ENCODE results near the gene RORC.

RORC gene

DNA sequence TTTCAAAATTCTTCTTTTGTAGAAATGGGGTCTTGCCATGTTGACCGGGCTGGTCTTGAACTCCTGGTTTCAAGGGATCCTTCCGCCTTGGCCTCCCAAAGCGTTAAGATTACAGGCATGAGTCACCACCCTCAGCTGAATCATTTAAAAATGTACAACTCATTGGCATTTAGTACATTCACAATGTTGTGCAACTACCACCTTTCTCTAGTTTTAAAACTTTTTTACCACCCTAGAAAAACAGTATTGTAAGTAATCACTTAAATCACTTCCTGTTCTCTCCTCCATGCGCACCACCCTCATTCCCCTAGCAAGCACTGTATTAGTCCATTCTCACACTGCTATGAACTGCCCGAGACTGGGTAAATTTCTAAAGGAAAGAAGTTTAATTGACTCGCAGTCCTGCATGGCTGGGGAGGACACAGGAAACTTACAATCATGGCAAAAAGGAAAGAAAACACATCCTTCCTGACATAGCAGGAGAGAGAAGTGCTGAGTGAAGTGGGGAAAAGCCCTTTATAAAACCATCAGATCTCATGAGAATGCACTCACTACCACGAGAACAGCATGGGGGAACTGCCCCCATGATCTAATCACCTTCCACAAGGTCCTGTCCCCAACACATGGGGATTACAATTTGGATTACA lies 36.3 kb upstream of the RORC start:
- TF ChIP-seq TAF1 (IDR thresholded peaks at IDR 0.05; ENCODE audit: borderline replicate concordance, insufficient read depth, low read length) (no peak), POLR2AphosphoS5 (IDR thresholded peaks at IDR 0.05; ENCODE audit: low read depth, low read length) (no peak), FOXP2 (optimal IDR thresholded peaks at IDR 0.05; ENCODE audit: borderline replicate concordance, extremely low read depth, extremely low read length, insufficient read depth) (no peak), SIN3A (IDR thresholded peaks at IDR 0.05; ENCODE audit: borderline replicate concordance, insufficient read depth, low read length) (no peak)
- TF ChIP-seq, protein P1, sequence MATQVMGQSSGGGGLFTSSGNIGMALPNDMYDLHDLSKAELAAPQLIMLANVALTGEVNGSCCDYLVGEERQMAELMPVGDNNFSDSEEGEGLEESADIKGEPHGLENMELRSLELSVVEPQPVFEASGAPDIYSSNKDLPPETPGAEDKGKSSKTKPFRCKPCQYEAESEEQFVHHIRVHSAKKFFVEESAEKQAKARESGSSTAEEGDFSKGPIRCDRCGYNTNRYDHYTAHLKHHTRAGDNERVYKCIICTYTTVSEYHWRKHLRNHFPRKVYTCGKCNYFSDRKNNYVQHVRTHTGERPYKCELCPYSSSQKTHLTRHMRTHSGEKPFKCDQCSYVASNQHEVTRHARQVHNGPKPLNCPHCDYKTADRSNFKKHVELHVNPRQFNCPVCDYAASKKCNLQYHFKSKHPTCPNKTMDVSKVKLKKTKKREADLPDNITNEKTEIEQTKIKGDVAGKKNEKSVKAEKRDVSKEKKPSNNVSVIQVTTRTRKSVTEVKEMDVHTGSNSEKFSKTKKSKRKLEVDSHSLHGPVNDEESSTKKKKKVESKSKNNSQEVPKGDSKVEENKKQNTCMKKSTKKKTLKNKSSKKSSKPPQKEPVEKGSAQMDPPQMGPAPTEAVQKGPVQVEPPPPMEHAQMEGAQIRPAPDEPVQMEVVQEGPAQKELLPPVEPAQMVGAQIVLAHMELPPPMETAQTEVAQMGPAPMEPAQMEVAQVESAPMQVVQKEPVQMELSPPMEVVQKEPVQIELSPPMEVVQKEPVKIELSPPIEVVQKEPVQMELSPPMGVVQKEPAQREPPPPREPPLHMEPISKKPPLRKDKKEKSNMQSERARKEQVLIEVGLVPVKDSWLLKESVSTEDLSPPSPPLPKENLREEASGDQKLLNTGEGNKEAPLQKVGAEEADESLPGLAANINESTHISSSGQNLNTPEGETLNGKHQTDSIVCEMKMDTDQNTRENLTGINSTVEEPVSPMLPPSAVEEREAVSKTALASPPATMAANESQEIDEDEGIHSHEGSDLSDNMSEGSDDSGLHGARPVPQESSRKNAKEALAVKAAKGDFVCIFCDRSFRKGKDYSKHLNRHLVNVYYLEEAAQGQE (IDR thresholded peaks at IDR 0.05; ENCODE audit: insufficient read depth in 1 of 2, low read depth in 2 of 2, low read length in 2 of 2), result no peak

DNA sequence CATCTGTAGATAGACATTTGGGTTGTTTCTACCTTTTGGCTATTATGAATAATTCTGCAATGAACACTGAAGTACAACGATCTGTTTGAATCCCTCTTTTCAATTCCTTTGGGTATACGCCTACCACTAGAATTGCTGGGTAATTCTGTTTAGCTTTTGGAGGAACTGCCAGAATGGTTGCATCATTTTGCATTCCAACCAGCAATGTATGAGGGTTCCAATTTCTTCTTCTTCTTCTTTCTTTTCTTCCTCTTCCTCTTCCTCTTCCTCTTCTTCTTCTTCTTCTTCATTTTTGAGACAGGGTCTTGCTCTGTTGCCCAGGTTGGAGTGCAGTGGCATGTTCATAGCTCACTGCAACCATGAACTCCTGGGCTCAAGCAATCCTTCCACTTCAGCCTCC lies 35.7 kb upstream of the RORC start:
- TF ChIP-seq POLR2AphosphoS5 (IDR thresholded peaks at IDR 0.05; ENCODE audit: low read depth, low read length) (no peak), SIN3A (IDR thresholded peaks at IDR 0.05; ENCODE audit: borderline replicate concordance, insufficient read depth, low read length) (no peak), TAF1 (IDR thresholded peaks at IDR 0.05; ENCODE audit: borderline replicate concordance, insufficient read depth, low read length) (no peak), FOXP2 (optimal IDR thresholded peaks at IDR 0.05; ENCODE audit: borderline replicate concordance, extremely low read depth, extremely low read length, insufficient read depth) (no peak)
- TF ChIP-seq, protein P1 (IDR thresholded peaks at IDR 0.05; ENCODE audit: insufficient read depth in 1 of 2, low read depth in 2 of 2, low read length in 2 of 2), result no peak

DNA sequence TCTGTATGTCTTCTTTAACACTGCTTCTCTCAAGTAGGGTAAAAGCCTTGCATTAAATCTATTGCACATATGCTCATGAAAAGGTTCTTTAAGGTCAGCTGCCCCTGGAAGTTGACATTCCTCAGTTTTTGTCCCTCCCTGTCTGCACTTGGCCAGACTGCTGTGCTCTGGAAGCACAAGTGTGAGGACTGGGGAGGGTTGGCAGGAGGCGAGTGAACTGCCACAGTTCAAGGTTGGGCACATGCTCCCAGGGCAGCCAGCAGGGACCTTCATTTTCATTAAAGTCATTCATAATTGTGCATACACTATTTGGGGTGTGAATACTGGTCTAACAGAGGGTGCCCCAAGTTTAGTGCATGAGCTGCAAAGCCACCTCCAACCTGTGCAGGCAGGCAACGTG lies 32.8 kb upstream of the RORC start:
- TF ChIP-seq SIN3A (IDR thresholded peaks at IDR 0.05; ENCODE audit: borderline replicate concordance, insufficient read depth, low read length), result no peak
- no peak for TF ChIP-seq TAF1 (IDR thresholded peaks at IDR 0.05; ENCODE audit: borderline replicate concordance, insufficient read depth, low read length)
- TF ChIP-seq FOXP2 (optimal IDR thresholded peaks at IDR 0.05; ENCODE audit: borderline replicate concordance, extremely low read depth, extremely low read length, insufficient read depth), result no peak
- TF ChIP-seq POLR2AphosphoS5 (IDR thresholded peaks at IDR 0.05; ENCODE audit: low read depth, low read length), result no peak
- TF ChIP-seq, protein P1 (IDR thresholded peaks at IDR 0.05; ENCODE audit: insufficient read depth in 1 of 2, low read depth in 2 of 2, low read length in 2 of 2), result no peak

DNA sequence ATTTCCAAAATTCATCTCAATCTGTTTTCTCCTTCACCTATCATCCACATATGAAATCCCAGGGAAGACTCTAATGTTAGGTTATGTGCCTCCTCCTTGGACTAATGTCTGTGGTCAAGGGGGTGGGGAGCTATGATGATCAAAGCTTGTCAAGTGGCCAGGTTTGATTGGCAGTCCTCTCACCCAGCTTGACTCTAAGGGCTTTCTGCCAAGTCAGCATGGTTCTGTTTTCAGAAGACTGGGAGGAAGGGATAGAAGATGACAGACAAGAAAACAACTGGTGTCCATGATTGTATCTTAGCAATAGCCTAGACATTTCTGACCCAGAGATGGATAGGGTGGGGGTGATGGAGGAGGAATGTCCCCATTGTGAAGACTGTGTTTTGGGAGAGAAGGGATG lies 31.0 kb upstream of the RORC start:
- TF ChIP-seq FOXP2 (optimal IDR thresholded peaks at IDR 0.05; ENCODE audit: borderline replicate concordance, extremely low read depth, extremely low read length, insufficient read depth) (no peak), POLR2AphosphoS5 (IDR thresholded peaks at IDR 0.05; ENCODE audit: low read depth, low read length) (no peak), TAF1 (IDR thresholded peaks at IDR 0.05; ENCODE audit: borderline replicate concordance, insufficient read depth, low read length) (no peak), SIN3A (IDR thresholded peaks at IDR 0.05; ENCODE audit: borderline replicate concordance, insufficient read depth, low read length) (no peak)
- TF ChIP-seq, protein P1 (IDR thresholded peaks at IDR 0.05; ENCODE audit: insufficient read depth in 1 of 2, low read depth in 2 of 2, low read length in 2 of 2), result no peak

All from PFSK-1 (cell line).